GM19468 (cell line): ENCODE results near the gene CDT1.

Source experiments
- ATAC-seq: cut with Tn5 transposase; IDR thresholded peaks from one replicate; pipeline ENCODE4 v1.9.1; 2021; ENCODE audit warnings: mild to moderate bottlenecking, moderate library complexity, moderate number of reproducible peaks; ENCODE audit not compliant: unreplicated experiment; ENCODE audit errors: extremely low read depth

Gene CDT1

GRCh38 chr16:88851616-88852015 lies 48.0 kb downstream of the CDT1 start:
- ATAC-seq: no peak

- ATAC-seq: no peak
Measured at GRCh38 chr16:88853325-88853941, 49.8 kb downstream of the CDT1 start.

GRCh38 chr16:88854306-88855111 lies 50.9 kb downstream of the CDT1 start:
- ATAC-seq: no peak

- ATAC-seq: no peak
Measured at GRCh38 chr16:88855176-88855575, 51.6 kb downstream of the CDT1 start.

- ATAC-seq: no peak
Measured at GRCh38 chr16:88855736-88856121, 52.1 kb downstream of the CDT1 start.

GRCh38 chr16:88856122-88856827 lies 52.7 kb downstream of the CDT1 start:
- ATAC-seq: no peak

- ATAC-seq: peak; percentile 77
Measured at GRCh38 chr16:88856828-88857727, 53.5 kb downstream of the CDT1 start, which contains the start of the genes GALNS and TRAPPC2L. Gene GALNS (minus strand): TSS chr16:88856947. CDS start chr16:88856877, 70 bp downstream. Gene TRAPPC2L (plus strand): TSS chr16:88857127. CDS start chr16:88857151, 24 bp downstream.

- no peak for ATAC-seq
Measured at GRCh38 chr16:88857728-88858339, 54.2 kb downstream of the CDT1 start.
